MM.1S (cell line): Measurements from ENCODE around the gene C10orf143.

Source experiments
- EZH2 ChIP-seq: fragments of 300-600 bp; sonication (generic); optimal IDR thresholded peaks from 2 replicates; pipeline ENCODE3; 2017; ENCODE audit warnings: low read depth, mild to moderate bottlenecking, antibody characterized with exemption, low read length, mixed read lengths
- EZH2phosphoT487 ChIP-seq: fragments of 300-600 bp; sonication (generic); IDR thresholded peaks from 2 replicates; pipeline ENCODE4 v1.6.1; 2018; ENCODE audit warnings: antibody characterized with exemption, low read length
- TF ChIP-seq, protein P1 (sequence below): fragments of 300-600 bp; sonication (generic); IDR thresholded peaks from 2 replicates; pipeline ENCODE4 v1.5.1; 2016; ENCODE audit warnings: antibody characterized with exemption, low read length, mixed read lengths

DNA sequence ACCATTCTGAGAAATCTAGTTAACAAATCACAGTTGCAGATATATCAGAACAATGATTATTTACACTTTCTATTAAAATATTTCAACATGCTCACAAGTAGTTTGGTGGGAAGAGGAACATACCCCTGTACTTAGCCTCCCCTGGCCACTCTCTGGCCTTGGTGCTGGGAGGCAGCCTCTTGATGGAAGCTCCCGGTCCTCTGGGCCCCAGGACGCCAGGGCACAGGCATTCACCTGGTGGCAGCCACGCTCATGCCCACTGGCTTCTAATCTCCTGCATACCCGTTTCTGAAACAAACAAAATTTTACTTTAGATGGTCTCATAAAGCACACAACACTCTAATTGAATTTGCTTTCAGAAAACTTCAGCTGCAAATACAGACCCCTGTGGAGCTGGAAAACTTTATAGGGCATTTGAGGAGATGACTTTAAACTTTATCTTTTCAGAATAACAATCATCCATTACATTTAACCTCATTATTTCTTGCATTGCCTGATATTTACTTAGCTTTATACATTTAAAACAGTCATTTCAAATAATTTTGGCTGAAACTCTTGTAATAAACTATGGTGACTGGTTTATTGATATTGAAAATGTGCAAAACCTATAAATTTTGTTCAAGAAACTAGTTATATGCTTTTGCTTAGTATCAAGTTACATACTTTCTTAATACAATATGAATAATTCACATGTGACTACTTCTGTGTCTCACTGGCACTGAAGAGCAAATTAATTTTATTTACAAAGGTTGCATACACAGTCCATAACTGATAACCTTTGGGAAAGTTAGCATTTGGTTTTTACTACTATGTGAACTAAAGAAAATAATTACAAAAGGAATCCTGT, 30.8 kb downstream of the C10orf143 start:
- TF ChIP-seq, protein P1, sequence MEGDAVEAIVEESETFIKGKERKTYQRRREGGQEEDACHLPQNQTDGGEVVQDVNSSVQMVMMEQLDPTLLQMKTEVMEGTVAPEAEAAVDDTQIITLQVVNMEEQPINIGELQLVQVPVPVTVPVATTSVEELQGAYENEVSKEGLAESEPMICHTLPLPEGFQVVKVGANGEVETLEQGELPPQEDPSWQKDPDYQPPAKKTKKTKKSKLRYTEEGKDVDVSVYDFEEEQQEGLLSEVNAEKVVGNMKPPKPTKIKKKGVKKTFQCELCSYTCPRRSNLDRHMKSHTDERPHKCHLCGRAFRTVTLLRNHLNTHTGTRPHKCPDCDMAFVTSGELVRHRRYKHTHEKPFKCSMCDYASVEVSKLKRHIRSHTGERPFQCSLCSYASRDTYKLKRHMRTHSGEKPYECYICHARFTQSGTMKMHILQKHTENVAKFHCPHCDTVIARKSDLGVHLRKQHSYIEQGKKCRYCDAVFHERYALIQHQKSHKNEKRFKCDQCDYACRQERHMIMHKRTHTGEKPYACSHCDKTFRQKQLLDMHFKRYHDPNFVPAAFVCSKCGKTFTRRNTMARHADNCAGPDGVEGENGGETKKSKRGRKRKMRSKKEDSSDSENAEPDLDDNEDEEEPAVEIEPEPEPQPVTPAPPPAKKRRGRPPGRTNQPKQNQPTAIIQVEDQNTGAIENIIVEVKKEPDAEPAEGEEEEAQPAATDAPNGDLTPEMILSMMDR = no peak
- no peak for TF ChIP-seq EZH2
- no peak for TF ChIP-seq EZH2phosphoT487
